Stimulated activated CD8-positive, alpha-beta memory T cell treated with anti-CD3 and anti-CD28 coated beads, Interleukin-4, amount 100 ng/mL, for 4 hours (primary cell): ENCODE measurements around the gene VAT1L.

Experiments used
- DNase-seq, 2 donors: peaks; one replicate each; pipeline ENCODE4 v3.0.0-alpha.2; 2020; ENCODE audit warnings: low read depth in 2 of 2, low spot score in 1 of 2

The VAT1L gene

DNA sequence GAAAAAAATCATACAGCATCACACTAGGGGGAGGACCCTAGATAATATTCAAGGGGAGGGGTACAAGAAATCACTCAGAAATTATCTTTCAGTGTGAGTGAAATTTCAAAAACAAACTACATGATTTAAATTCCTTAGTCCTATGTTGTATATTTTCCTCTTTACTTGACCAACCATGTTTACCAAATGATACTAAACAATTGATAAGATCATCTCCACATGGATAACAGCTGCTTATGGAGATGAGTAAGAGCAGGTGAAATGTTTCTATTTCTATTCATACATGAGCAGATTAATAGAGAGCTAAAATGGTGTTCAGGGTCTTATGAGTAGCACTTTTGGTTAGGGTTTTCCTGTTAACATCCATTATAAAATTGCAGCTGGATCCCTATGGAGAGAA, 7.3 kb upstream of the VAT1L start:
- DNase-seq: no peak

DNA sequence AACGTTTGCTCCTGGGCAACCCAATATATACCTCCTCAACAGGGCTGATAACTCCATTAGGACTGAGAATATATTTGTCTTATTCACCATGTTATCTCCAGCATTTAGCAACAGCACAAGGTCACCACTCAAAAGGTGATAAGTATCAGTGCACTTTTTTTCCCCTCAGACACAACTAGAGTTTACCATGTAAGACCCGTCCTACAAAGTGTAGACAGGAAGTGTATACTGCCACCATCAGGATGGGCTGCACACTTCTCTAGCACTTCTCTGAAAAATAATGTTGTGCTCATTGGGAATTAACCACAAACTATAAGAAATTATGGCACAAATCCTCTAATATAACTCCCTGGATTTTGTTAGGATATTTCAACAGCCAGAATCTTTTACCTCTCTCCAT, 5.7 kb upstream of the VAT1L start:
- DNase-seq: no peak

DNA sequence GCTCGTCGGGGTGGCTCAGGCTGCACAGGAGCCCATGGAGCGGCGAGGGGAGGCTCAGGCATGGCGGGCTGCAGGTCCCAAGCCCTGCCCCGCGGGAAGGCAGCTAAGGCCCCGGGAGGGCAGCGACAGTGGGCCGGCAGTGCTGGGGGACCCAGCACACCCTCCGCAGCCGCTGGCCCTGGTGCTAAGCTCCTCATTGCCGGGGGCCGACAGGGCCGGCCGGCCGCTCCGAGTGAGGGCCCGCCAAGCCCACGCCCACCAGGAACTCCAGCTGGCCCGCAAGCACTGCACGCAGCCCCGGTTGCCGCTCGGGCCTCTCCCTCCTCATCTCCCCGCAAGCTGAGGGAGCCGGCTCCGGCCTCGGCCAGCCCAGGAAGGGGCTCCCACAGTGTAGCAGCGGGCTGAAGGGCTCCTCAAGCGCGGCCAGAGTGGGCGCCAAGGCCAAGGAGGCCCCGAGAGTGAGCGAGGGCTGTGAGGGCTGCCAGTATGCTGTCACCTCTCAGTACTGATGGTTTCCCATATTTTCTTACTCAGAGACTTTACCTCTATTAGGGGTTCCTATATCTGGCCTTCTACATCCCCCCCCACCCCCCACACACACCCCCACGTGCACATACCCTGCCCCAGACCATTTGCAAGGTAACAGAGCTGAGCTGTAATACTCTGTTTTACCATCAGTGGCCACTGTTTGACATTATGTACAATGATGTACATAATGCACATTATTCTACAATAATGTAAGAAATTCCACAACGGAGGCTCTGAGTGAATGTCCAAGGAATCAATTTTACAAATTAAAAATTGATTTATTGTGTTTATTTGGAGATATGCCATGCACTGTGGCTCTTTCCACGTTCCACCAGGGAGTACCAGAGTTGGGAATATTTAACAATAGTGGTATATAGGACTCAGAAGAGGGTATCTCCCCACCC, 3.7 kb upstream of the VAT1L start:
- DNase-seq: no peak

DNA sequence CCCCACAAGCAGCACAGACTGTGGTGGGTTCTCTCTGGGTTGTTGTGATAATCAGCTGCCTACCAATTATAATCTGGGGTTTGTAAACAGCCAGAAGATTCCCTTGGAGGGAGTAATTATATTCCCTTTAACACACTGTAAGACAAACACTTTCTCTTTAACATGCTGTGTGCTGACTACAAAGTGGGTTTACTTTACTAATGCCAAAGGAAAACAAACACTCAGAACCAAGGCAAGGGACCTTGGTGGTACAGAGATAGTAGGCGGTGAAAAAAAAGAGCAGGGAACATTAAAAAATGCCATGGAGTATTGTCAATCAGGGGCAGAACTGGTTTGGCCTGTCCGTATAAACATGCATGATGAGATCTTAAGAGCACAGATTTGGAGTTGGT, 3.0 kb upstream of the VAT1L start:
- no peak for DNase-seq

DNA sequence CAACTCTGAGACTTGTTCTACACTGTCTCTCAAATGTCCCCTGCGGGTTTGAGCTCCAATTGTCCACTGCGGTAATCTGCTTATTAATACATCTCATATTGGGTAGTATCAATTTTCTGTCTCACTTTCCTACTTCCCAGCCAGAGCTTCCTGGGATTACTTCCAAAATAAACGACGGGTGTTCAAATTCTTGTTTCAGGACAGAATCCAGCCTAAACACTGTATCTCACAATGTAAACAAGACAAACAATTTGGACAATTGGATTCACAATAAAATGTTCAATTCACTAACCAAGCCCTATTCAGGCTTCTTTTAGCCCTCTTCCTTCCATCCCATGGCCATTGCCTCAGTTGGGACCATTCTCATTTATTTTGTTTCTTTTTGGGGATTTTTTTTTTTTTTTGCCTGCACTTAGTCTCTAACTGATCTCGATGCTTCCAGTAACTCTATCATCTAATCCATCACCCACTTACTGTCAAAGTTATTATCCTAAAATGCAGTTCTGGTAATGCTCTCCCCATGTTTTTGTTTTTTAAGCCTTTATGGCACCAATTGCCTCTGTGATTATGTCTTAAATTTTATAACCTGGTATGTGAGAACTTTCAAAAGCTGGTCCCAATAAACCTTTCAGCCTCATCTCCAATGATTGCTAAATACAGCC, 2.0 kb upstream of the VAT1L start:
- DNase-seq: no peak

DNA sequence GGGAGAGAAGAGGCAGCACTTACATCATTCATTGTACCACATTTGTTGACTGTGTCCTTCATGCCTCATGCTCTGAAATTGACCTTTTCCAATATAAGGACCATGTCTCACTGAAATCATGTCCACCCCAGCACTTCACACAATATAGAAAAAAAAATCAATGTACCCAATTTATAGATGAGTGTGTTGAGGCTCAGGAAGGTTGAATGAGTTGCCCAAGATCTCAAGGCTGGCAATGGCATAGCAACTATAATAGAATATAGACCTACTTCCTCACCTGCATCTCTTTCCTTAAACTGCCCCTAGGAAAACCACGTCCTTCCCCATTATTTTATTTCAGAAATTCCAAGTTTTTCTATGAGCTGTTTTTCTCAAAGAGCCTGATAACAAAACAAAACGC, 912 bp upstream of the VAT1L start:
- no peak for DNase-seq

DNA sequence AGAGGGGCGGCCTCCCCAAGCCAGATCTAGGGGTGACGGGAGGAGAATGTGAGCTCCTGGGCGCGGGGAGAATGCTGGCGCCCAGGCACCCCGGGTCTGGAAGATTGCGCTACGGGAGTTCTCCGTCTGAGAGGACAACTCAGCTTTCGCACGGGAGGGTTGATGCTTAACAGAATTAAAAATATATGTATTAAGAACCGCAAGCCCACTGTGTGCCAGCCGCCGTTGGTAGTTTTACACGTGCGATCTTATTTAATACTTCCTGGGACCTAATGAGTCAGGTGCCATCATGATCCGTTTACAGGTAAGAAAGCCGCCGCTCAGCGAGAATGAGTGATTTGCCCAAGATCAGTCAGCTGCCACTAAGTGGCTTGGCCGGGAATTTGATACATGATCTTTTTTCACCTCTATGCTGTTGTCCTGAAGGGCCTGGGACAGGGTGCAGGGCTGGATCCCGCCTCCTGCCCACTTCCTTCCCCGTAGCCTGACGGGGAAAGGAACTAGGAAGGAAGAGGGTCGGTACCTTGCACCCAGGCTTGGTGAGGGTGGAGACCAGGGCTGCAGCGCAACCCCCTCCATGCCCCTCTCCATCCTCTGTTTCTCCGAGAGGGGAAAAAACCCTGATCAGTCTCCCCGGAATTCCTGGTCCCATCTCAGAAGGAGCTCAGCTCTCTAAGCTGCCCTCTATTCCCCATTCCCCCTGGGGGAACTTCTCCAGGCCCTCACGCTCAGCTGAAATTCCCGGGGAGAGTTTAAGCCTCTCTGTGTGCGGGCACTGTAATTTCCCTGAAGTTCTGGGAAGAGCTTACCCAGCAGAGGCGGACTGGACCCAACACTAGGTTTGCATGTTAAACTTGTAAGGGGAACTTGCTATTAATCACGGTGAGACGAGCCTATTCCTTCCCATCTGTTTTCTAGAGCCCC, 983 bp downstream of the VAT1L start:
- DNase-seq: no peak

DNA sequence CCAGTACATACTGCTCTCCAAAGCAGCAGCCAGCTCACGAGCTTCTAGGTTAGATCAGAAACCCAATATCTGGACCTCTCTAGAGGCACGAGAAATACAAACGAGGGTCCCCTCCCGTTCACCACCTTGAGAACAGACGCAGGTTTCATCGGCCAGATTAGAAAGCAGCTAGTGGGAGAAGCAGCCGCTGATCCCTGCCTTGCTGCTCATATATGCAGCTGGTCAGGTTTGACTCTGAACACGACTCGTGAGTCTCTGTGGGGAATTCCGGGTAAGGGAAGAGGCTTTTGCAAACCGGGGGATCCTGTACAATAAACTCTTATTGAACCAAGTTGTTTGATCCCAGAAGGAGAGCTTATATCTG, 1.6 kb downstream of the VAT1L start:
- DNase-seq: no peak

DNA sequence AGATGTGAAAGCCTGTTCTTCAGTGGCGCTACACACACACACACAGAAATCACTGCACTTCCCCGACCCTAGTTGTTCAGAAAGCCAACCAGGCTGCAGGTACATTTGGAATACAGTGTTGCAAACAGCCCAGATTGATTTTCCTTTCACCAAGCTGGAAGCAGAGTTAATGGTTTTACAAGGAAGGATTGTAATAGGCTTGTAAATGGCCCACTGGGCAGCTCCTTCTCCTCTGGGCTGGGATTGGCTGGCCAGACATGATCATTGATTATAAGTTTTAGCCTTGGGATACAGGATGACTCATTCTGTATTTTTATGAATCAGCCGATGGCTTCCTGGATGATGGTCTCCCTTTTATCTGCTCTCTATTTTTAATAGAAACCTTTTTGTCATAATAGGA, 2.5 kb downstream of the VAT1L start:
- no peak for DNase-seq

DNA sequence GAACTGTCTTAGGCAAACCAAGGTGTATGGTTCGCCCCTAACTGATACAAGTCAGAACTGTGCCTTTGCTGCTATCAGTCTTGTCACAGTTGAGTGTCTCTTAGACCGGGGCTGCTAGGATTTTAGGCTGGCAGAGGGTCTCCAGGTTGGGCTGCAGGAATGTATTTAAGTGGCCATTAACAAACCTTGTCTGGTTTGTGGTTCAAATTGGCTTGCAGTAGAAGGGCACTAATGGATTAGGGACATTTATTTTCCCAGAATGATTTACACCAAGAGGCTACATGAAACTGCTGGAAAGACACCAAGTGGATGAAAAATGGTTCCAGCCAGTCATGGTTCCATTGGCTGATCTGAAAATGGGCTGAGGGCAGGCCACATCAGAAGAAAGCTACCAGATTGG, 5.1 kb downstream of the VAT1L start:
- no peak for DNase-seq

DNA sequence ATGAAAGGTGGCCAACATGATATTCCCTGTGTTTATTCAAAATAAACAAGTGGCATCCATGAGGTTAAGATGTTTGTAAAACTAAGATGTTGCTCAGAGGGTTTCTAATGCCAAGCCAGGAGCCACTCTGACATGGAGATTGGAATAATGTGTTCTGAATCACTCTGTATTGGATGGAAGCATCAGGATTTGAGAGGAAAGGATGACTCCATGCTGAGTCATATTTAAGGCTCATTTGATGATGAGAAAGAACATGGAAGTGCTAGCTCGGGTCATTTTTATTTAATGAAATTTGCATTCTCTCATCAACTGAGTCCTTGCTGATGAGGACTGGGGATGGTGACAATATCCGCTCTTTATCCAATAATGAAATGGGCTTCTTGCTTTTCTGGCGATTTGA, 6.2 kb downstream of the VAT1L start:
- DNase-seq: no peak

DNA sequence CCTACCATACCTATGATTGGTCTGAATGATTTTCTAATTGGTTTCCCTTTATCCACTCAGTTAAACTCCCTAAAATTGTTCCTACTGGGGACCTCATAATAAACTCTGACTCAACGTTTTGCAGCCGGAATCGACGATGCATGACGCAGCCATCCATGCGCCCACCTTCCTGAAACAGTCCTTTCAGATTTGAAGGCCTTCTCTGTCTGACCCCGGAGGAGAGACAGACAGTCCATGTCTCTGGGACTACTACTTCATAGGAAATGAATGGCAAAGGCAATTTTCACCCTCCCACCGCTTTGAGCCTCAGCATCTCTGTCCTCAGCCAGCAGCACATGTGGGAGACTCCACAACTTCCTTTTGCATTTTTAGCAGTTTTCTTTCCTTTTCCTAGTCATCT, 13.5 kb downstream of the VAT1L start:
- DNase-seq: no peak

DNA sequence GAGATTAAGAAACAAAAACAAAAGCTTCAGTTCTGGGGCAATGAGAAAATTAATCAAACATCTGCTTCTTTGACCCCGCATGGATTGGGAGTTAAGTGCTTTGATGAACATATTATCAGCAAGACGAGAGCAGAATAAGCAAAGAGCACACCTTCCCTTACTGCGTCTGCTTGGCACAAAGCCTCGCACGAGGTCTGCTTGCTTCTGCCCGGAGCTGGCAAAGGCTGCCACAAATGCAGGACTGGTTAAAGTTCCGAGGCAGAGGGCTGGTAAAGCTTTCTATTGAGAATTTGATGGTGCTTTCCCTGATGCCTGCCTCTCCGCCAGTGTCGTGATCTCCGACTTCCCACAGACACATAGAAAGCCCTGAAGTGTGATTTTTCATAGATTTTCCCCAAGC, 17.0 kb downstream of the VAT1L start:
- DNase-seq: no peak

DNA sequence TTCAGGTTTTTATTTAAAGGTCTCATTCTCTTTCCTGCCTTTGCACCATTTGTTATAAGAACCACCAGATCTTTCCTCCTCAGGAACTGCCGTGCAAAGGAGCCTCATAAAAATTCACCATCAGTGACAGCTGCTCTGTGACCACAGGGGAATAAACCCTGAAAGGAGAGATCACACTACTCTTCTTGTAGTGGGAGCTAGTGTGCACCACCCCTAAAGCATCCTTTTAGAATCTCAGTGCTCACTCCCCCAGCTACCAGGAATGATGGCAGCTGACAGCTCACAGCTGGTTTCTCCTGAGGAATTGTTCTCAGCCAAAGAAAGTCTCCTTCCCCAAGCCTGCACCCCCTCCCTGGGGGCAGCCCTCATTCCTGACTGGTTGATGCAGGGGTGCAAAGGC, 18.7 kb downstream of the VAT1L start:
- DNase-seq: no peak

DNA sequence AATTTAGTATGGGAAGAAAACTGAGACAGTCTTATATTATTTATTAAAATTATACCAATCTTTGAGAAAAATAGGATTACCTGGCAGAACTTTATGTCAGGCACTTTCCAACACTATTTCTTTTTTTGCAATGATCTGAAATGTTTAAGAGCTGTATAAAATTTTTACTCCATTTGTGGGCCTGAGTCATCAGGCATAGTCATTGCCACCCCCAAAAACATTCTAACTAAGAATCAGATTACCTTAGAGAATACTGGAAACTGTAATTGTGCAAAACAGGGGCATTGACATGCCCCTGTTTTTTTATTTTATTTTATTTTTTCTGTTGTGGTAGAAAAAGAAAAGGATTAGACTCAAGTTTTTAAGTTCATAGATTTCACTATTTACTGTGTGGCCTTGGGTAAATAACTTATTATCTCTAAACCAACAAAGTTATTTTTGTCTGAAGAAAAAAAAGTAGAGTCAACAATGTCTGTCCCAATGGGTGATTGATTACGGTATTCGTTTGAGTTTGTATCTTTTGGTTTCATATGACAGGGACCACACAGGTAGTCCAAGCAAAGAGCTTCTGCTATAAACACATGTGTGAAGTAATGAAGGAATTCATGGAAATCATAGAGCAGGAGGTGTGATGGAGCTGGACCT, 24.6 kb downstream of the VAT1L start:
- DNase-seq: no peak

DNA sequence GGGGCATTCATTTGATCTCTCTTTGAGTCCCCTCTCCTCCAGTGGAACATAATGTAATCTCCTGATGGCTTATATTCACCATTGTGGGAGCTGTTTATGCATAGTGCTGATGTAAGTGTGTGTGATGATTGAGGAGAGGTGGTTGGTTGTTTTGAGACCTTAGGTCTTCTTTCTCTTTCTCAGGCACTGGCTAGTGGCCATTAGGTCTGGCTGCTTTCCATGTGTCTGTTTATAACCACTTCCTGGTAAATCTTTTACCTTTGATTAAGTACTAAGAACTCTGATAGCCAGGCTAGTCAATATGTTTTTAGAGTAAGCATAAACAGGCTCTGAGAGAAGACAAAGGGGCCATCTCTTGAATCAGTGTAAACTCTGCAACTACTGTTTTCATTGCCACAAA, 27.9 kb downstream of the VAT1L start:
- DNase-seq: no peak

DNA sequence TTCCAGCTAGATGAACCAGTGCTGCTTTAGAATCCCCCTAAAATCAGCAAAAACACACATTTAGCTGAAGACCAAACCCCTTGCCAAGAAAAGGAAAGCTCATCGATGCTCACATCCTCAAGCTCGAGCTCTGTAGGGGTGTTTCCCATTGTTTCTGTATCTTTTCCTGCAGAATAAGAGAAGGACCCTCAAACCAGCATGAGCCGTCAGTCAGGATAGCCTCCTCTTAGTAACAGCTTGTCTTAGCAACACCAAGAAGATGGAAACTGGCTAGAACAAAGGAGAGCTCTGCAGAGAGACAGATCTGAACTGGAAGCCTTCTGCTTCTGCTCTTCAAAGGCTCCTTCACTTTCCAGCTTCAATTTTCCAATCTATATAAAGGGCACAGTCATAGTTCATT, 32.0 kb downstream of the VAT1L start:
- DNase-seq: no peak

DNA sequence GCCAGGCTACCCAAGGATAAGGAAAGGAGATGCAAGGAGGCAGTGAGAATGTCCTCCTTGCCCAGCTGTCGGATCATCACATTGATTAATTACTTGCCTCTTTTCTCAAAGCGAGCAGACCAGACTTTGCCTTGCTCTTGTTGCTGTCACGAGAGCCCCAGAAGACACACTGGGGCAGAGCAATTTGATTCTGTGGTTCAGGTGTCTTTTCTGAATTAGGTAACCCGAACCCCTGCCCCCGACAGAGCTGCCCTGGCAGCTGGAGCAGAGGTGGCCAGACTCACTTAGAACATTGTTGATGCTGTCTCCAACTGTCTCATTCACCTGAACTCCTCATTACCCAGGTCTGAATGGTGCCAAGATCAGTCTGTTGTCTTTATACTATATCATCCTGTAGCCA, 34.3 kb downstream of the VAT1L start:
- DNase-seq: no peak

DNA sequence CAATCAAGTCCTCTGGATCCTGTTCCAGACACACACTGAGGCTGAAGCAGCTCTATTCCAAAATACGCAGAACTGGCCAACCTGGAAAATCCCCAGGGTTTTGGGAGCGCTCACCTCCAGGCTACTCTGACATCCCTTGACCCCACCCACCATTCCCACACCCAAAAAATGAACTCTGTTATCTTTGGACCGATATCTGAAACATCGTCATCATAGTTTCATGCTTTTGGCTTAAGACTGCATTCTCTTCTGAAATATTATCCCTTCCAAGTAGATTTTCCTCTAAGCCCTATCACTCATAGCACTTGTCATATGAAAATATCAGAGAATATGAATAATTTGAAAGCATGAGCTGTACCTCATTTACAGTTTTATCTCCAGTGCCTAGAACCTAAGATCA, 34.7 kb downstream of the VAT1L start:
- DNase-seq: no peak

DNA sequence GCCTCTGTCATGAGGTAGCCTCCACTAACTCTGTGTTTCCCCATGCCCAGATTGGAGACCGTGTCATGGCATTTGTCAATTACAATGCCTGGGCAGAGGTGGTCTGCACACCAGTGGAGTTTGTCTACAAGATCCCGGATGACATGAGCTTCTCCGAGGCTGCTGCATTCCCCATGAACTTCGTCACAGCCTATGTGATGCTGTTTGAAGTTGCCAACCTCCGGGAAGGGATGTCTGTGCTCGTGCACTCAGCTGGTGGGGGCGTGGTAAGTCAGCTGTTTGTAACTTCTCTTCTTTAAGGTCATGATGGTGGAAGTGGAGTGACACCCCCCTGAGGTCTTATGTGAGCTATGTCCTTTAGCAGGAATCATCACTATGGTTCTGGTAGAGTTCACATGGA, 36.8 kb downstream of the VAT1L start:
- no peak for DNase-seq

DNA sequence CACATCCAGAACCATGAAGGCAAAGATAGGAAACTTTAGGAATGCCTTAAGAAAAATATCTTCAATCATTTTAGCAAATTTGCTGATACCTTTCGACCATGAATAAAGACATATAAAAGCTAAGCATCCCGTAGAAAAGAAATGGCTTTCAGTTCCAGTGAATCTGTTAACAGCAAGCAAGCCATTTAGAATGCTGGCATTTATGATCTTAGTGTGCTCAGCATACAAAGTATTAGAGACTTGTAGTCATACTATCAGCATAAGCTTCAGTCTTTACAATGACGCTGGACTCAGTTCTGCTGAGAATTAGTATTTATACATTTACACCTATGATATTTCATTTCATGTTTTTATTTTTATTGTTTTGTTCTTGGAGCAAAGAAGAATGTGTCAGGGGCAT, 38.7 kb downstream of the VAT1L start:
- no peak for DNase-seq
